Erythroblast (primary cell): ENCODE data around the gene HOXA3.

Experiments used
- GATA1 ChIP-seq: IDR thresholded peaks from 2 replicates; pipeline ENCODE4 v1.6.1; 2011; ENCODE audit warnings: low read depth, mild to moderate bottlenecking, control low read depth, low read length, moderate library complexity
- POLR2A ChIP-seq: IDR thresholded peaks from 2 replicates; pipeline ENCODE4 v1.6.1; 2011; ENCODE audit warnings: mild to moderate bottlenecking, low read length

DNA sequence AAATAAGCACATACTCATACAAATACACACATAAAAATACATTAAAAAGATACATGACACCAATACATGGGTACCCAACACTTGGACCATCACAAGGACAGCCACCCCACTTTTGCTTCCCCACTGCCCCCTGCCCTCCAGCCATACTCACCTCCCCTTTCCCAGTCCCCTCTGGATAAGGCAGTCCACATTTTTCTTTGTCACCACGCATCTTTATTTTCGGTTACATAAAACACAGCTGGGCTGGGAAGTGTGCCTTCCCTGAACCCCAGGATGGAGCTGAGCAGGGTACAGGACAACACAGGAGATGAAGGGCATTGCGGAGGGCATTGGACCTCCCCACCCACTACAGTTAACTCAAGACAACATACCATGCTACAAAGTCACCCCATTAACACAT lies 1.1 kb upstream of the HOXA3 start:
- TF ChIP-seq POLR2A (no peak), GATA1 (no peak)
